GM23338 (cell line): Measurements from ENCODE around the gene MRTFA. TPM values are rescaled to one million over a fixed set of nuclear protein-coding genes. Genes with fewer than 3 reads are reported as not detected.

ENCODE experiments used
- ATAC-seq: fragments of 200-7000 bp; cut with Tn5 transposase; 3 replicates; pipeline ENCODE4 v1.9.1; 2020
- DNase-seq: peaks from one replicate; pipeline ENCODE4 v3.0.0-alpha.2; 2015; ENCODE audit warnings: low spot score
- H2AFZ ChIP-seq: fragments of 200-600 bp; sonication (generic); 2 replicates; pipeline ENCODE4 v1.8.0; 2016; ENCODE audit warnings: antibody characterized with exemption, mild to moderate bottlenecking, moderate library complexity
- H3F3A ChIP-seq: fragments of 200-600 bp; sonication (generic); replicated peaks from 2 replicates; pipeline ENCODE4 v1.8.0; 2017; ENCODE audit warnings: antibody characterized with exemption, mixed run types, low read depth
- H3K27ac ChIP-seq: fragments of 200-600 bp; sonication (generic); 2 replicates; pipeline ENCODE4 v1.6.1; 2016; ENCODE audit warnings: low read depth
- H3K27me3 ChIP-seq: fragments of 200-600 bp; sonication (generic); 2 replicates; pipeline ENCODE4 v1.8.0; 2016; ENCODE audit warnings: mild to moderate bottlenecking, mixed run types, moderate library complexity; ENCODE audit not compliant: insufficient read depth
- H3K36me3 ChIP-seq: fragments of 200-600 bp; sonication (generic); 2 replicates; pipeline ENCODE4 v1.8.0; 2016; ENCODE audit warnings: mild to moderate bottlenecking; ENCODE audit not compliant: insufficient read depth
- H3K4me1 ChIP-seq: fragments of 200-600 bp; sonication (generic); 2 replicates; pipeline ENCODE4 v1.8.0; 2016; ENCODE audit warnings: mild to moderate bottlenecking, moderate library complexity; ENCODE audit not compliant: insufficient read depth
- H3K4me2 ChIP-seq: fragments of 200-600 bp; sonication (generic); 2 replicates; pipeline ENCODE4 v1.7.1; 2017; ENCODE audit warnings: mixed run types
- H3K4me3 ChIP-seq: fragments of 200-600 bp; sonication (generic); 2 replicates; pipeline ENCODE4 v1.6.1; 2016; ENCODE audit warnings: mixed run types
- H3K79me2 ChIP-seq: fragments of 200-600 bp; sonication (generic); replicated peaks from 2 replicates; pipeline ENCODE4 v1.8.0; 2017; ENCODE audit warnings: mild to moderate bottlenecking; ENCODE audit not compliant: insufficient read depth
- H3K9me2 ChIP-seq: fragments of 200-600 bp; sonication (generic); 2 replicates; pipeline ENCODE4 v1.8.0; 2017; ENCODE audit not compliant: insufficient read depth
- H4K20me1 ChIP-seq: fragments of 200-600 bp; sonication (generic); replicated peaks from 2 replicates; pipeline ENCODE4 v1.8.0; 2017; ENCODE audit warnings: mild to moderate bottlenecking; ENCODE audit not compliant: insufficient read depth
- H3K27ac Mint-ChIP-seq: 2 replicates; pipeline ENCODE4 v1.8.0; 2020; ENCODE audit warnings: inconsistent platforms, mild to moderate bottlenecking, moderate library complexity, mixed read lengths
- H3K27me3 Mint-ChIP-seq: 3 replicates; pipeline ENCODE4 v1.8.0; 2022; ENCODE audit warnings: low read depth, mild to moderate bottlenecking, moderate library complexity, mixed read lengths, inconsistent platforms; ENCODE audit not compliant: insufficient read depth, poor library complexity
- H3K36me3 Mint-ChIP-seq: 3 replicates; pipeline ENCODE4 v1.8.0; 2021; ENCODE audit warnings: low read depth, mild to moderate bottlenecking, inconsistent platforms, moderate library complexity, mixed read lengths
- H3K4me1 Mint-ChIP-seq: 3 replicates; pipeline ENCODE4 v1.8.0; 2020; ENCODE audit warnings: mild to moderate bottlenecking, inconsistent platforms, mixed read lengths
- H3K4me3 Mint-ChIP-seq: 3 replicates; pipeline ENCODE4 v1.8.0; 2021; ENCODE audit warnings: moderate library complexity, mild to moderate bottlenecking, inconsistent platforms, mixed read lengths
- H3K9me3 Mint-ChIP-seq: 3 replicates; pipeline ENCODE4 v1.8.0; 2020; ENCODE audit warnings: moderate library complexity, mild to moderate bottlenecking, inconsistent platforms, mixed read lengths
- CREB1 ChIP-seq: fragments of 250-450 bp; sonication (Bioruptor Pico); IDR thresholded peaks from 2 replicates; pipeline ENCODE4 v1.5.0; 2020; ENCODE audit warnings: low read depth, mild to moderate bottlenecking, moderate library complexity
- EZH2 ChIP-seq: fragments of 200-600 bp; sonication (generic); IDR thresholded peaks from one replicate; pipeline ENCODE4 v1.8.0; 2017; ENCODE audit warnings: antibody characterized with exemption, mild to moderate bottlenecking, low read depth; ENCODE audit not compliant: unreplicated experiment
- EZH2phosphoT487 ChIP-seq: fragments of 200-600 bp; sonication (generic); IDR thresholded peaks from one replicate; pipeline ENCODE4 v1.8.1; 2018; ENCODE audit warnings: antibody characterized with exemption; ENCODE audit not compliant: unreplicated experiment
- JUNB ChIP-seq: IDR thresholded peaks from one replicate; pipeline ENCODE4 v1.6.1; 2016; ENCODE audit warnings: antibody characterized with exemption; ENCODE audit not compliant: unreplicated experiment
- NANOG ChIP-seq: IDR thresholded peaks from 2 replicates; pipeline ENCODE4 v1.6.1; 2016; ENCODE audit warnings: antibody characterized with exemption, borderline replicate concordance
- ZNF114 ChIP-seq: fragments of 250-450 bp; sonication (Bioruptor Pico); IDR thresholded peaks from 2 replicates; pipeline ENCODE4 v1.5.0; 2020; ENCODE audit warnings: mild to moderate bottlenecking, moderate library complexity
- ZNF331 ChIP-seq: fragments of 250-450 bp; sonication (Bioruptor Pico); IDR thresholded peaks from 2 replicates; pipeline ENCODE4 v1.5.0; 2020; ENCODE audit warnings: low read depth, mild to moderate bottlenecking, moderate library complexity
- ZNF462 ChIP-seq: fragments of 250-450 bp; sonication (Bioruptor Pico); IDR thresholded peaks from 2 replicates; pipeline ENCODE4 v1.5.0; 2020; ENCODE audit warnings: mild to moderate bottlenecking, moderate library complexity
- polyA plus RNA-seq: library from polyadenylated mRNA; unstranded; fragments of >200 nt; fragmentation: Nextera tagmentation; extraction: Ambion mirVana; gene quantifications from 2 replicates; pipeline ENCODE4 v1.2.1, GENCODE V29; 2016
- total RNA-seq: library from RNA; depleted of rRNA; stranded (reverse); fragments of >200 nt; shearing (Covaris generic); gene quantifications from 2 replicates; pipeline ENCODE4 v1.2.3, GENCODE V29; 2014
- TF ChIP-seq, protein P1 (sequence below): IDR thresholded peaks from 2 replicates; pipeline ENCODE4 v1.6.1; 2016; ENCODE audit warnings: antibody characterized with exemption

The MRTFA gene
- total and polyA plus RNA-seq, 2 experiments from 2014 or later = 18.1 to 92.4 TPM

- no peak for TF ChIP-seq ZNF462 (CRISPR knock-in tag)
- TF ChIP-seq ZNF331 (CRISPR knock-in tag) = no peak
- TF ChIP-seq JUNB = no peak
- TF ChIP-seq ZNF114 (CRISPR knock-in tag) = no peak
- TF ChIP-seq NANOG = no peak
- no peak for TF ChIP-seq EZH2phosphoT487
These were observed 183.6 kb downstream of the MRTFA start (continued) for GRCh38 chr22:40452730-40453487.

DNA sequence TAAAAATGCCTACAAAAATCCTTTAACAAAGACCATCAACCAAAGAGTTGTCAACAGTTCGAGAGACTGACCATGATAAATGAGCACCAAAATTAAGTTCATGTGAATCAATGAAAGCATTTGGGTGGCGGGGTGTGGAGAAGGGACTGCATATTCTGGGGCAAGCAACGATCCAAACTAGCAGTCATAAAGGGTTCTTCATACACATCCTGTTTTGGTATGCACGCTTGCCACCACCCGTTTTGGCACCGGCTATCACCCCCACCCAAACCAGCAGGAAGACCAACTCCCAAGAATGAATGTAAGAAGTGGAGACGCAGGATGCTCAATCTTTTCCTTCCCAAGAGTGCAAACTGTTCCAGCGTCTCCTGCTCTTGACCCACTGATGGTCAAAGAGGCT lies 185.3 kb downstream of the MRTFA start:
- H3K9me3 Mint-ChIP-seq = no peaks in the 10 kb centered on the region
- peaks cover 5% of the 10 kb centered on the region for H3K27me3 Mint-ChIP-seq
- H3K4me3 ChIP-seq = no peak overlapping the region
- no peaks in the 10 kb centered on the region for H3K36me3 Mint-ChIP-seq
- no peak overlapping the region for H2AFZ ChIP-seq
- DNase-seq (no peak), ATAC-seq (no peak)
- no peaks in the 10 kb centered on the region for H3K27me3 ChIP-seq
- no peak overlapping the region for H3K27ac ChIP-seq
- 0 out of 2 replicates have a peak, but pooled peaks cover 13% of the 10 kb centered on the region for H3F3A ChIP-seq
- TF ChIP-seq, protein P1, sequence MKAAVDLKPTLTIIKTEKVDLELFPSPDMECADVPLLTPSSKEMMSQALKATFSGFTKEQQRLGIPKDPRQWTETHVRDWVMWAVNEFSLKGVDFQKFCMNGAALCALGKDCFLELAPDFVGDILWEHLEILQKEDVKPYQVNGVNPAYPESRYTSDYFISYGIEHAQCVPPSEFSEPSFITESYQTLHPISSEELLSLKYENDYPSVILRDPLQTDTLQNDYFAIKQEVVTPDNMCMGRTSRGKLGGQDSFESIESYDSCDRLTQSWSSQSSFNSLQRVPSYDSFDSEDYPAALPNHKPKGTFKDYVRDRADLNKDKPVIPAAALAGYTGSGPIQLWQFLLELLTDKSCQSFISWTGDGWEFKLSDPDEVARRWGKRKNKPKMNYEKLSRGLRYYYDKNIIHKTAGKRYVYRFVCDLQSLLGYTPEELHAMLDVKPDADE = no peak
- TF ChIP-seq CREB1 (CRISPR knock-in tag) = no peak
- no peak for TF ChIP-seq ZNF331 (CRISPR knock-in tag)
- TF ChIP-seq EZH2 = no peak
- no peak for TF ChIP-seq ZNF114 (CRISPR knock-in tag)
- no peak for TF ChIP-seq NANOG
- H3K36me3 ChIP-seq = no peaks in the 10 kb centered on the region
- H3K4me1 Mint-ChIP-seq = peaks cover 22% of the 10 kb centered on the region
- peak overlapping the region; percentile 85 for H3K27ac Mint-ChIP-seq
- no peaks in the 10 kb centered on the region; the same call in 1 of the 2 replicates for H4K20me1 ChIP-seq
- H3K4me3 Mint-ChIP-seq = no peak overlapping the region
- peaks cover 31% of the 10 kb centered on the region for H3K4me1 ChIP-seq
- peak overlapping the region; percentile 42; the same call in 1 of the 2 replicates for H3K4me2 ChIP-seq
- H3K79me2 ChIP-seq = peaks cover 21% of the 10 kb centered on the region
- no peaks in the 10 kb centered on the region for H3K9me2 ChIP-seq
